Suprapubic skin (tissue), 3 donors: ENCODE results near the gene TPCN2.

Source experiments
- CTCF ChIP-seq, 2 donors: fragments of 200-600 bp in 1 of 2; fragments of 450-650 bp in 1 of 2; sonication (generic) in 1 of 2; IDR thresholded peaks; one replicate each; pipeline ENCODE4 v1.5.1; 2016 to 2019; ENCODE audit warnings: antibody characterized with exemption in 2 of 2, mild to moderate bottlenecking in 1 of 2, moderate library complexity in 1 of 2
- POLR2AphosphoS5 ChIP-seq, 3 donors: sonication (generic); formaldehyde crosslinking; IDR thresholded peaks; one replicate each; pipeline ENCODE4 v1.6.1; 2017; ENCODE audit warnings: antibody characterized with exemption in 3 of 3

GRCh38 chr11:69040581-69041260 lies 8.0 kb upstream of the TPCN2 start:
- no peak for TF ChIP-seq POLR2AphosphoS5 (IDR thresholded peaks at IDR 0.05)
- TF ChIP-seq CTCF (IDR thresholded peaks at IDR 0.05), result no peak
